Tongue (tissue), 2 donors: Measurements from ENCODE around the gene CCDC85B. TPM values are rescaled to one million over a fixed set of nuclear protein-coding genes. Genes with fewer than 3 reads are reported as not detected.
"Not testable (repeated sequence)": the region's sequence is repeated elsewhere in the genome, so short reads cannot be mapped to it uniquely, and the experiment has no call there.

ENCODE experiments used
- DNase-seq: peaks from one replicate; pipeline ENCODE4 v3.0.0-alpha.2; 2015
- total RNA-seq: library from RNA; depleted of rRNA; stranded (reverse); fragments of >200 nt; gene quantifications from one replicate; pipeline ENCODE4 v1.2.3, GENCODE V29; 2014

CCDC85B gene
- total RNA-seq = 26.2 TPM

DNA sequence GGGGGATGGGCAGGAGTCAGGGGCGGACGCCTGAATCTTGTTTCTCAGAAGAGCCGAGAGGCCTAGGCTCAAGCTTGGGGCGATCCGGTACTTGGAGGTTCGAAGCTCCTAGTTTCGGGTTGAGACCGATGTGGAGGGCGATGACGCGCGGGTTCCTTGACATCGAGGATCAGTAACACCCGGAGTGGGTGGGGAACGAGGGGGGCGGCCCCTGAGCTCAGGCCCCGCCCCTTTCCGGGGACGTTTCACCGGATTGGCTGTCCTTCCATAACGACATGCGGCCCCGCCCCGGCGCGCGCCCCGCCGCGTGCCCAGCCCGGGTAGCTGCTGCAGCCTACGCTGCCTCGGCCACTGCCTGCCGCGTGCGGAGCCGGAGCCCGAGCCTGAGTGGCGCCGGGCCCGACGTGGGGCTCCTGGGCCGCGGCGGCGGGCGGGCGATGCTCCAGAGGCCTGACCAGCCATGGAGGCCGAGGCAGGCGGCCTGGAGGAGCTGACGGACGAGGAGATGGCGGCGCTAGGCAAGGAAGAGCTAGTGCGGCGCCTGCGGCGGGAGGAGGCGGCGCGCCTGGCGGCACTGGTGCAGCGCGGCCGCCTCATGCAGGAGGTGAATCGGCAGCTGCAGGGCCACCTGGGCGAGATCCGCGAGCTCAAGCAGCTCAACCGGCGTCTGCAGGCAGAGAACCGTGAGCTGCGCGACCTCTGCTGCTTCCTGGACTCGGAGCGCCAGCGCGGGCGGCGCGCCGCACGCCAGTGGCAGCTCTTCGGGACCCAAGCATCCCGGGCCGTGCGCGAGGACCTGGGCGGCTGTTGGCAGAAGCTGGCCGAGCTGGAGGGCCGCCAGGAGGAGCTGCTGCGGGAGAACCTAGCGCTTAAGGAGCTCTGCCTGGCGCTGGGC is at the start of gene CCDC85B:
TSS of gene CCDC85B (plus strand) at position 350 of the 895 bp plus-strand sequence. CDS start at position 461, 111 bp downstream.
- DNase-seq = peak; percentile 98

- no peak for DNase-seq
Measured at GRCh38 chr11:65842144-65842543, 48.3 kb upstream of the CCDC85B start.

GRCh38 chr11:65843811-65844210 is 46.7 kb upstream of the CCDC85B start:
- no peak for DNase-seq

- no peak for DNase-seq
Measured at GRCh38 chr11:65844231-65844872, 46.1 kb upstream of the CCDC85B start.

- no peak for DNase-seq
Measured at GRCh38 chr11:65847746-65848145, 42.7 kb upstream of the CCDC85B start.

DNA sequence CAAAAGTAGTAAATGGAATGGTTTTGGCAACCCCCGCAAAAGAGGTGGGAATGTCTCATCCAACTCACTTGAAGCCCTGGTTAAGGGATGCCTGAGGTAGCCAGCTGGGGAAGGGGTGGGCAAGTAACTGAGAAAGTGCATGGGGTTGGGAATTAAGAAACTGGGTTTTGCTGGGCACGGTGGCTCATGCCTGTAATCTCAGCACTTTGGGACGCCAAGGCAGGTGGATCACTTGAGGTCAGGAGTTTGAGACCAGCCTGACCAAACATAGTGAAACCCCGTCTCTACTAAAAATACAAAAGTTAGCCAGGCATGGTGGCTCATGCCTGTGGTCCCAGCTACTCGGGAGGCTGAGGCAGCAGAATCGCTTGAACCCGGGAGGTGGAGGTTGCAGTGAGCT is 41.8 kb upstream of the CCDC85B start:
- not testable (repeated sequence) for DNase-seq

GRCh38 chr11:65849366-65849765 is 41.1 kb upstream of the CCDC85B start:
- no peak for DNase-seq

- DNase-seq = no peak
Measured at GRCh38 chr11:65849771-65850216, 40.7 kb upstream of the CCDC85B start.

DNA sequence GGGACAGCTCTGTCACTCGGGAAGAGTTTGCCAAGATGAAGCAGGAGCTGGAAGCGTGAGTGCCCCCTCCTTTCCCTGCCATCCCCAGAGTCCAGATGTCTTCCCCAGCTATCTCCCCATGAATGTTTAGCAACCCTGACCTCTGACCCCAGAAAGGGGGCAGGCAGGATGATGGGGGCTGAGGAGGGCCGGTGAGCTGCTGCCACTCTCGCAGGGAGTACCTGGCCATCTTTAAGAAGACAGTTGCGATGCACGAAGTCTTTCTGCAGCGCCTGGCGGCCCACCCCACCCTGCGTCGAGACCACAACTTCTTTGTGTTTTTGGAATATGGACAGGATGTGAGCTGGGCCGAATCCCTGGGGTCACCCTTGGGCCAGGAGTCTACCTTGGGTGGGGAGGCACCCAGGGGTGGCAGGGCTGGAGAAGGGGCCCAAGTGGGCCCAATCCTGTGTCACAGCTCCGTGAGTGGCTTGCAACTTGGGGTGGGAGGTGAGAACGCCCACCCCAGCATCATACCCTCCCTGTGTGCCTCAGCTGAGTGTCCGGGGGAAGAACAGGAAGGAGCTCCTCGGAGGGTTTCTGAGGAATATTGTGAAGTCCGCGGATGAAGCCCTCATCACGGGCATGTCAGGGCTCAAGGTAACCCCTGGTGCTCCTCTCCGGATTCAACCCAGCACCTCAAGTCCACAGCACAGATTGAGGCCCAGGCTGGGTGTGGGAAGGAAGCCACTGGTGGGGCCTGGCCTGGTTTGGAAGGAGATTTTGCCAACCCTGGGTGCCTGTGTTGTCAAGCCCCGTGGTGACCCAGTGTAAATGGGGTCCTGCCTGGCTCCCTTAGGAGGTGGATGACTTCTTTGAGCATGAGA is 40.0 kb upstream of the CCDC85B start:
- DNase-seq = no peak

GRCh38 chr11:65851083-65851579 is 39.3 kb upstream of the CCDC85B start:
- DNase-seq = peak; percentile 4

DNA sequence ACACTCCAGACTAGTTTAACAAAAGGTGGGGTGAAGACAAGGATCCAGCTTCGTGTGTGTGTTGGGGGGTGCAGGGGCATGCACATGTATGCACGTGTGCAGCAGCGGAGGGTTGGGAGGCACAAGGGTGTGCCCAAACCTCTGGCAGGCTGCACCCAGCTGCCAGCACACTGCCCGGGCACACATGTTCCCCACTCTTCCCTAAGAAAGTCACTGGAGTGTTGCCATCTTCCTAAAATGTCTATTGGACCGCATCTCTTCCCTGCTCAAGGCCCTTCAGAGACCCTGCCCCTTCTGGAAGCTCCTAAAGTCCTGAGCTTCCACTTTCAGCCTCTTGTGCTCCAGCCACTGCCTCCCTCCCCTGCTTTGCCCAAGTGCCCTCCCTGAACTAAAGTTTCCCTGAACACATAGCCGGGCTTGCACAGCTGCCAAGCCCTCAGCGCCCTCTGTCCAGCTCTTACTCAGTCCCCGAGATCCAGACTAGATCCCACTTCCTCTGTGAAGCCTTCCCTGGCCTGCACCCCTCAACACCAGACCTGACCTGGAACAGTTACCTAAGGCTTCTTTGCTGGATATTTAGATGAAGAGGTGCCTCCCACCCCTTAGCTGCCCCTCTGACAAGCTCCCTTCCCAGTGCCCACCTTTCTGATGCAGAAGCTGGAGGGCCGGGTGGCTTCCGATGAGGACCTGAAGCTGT is 38.5 kb upstream of the CCDC85B start:
- DNase-seq = peak; percentile 1

DNA sequence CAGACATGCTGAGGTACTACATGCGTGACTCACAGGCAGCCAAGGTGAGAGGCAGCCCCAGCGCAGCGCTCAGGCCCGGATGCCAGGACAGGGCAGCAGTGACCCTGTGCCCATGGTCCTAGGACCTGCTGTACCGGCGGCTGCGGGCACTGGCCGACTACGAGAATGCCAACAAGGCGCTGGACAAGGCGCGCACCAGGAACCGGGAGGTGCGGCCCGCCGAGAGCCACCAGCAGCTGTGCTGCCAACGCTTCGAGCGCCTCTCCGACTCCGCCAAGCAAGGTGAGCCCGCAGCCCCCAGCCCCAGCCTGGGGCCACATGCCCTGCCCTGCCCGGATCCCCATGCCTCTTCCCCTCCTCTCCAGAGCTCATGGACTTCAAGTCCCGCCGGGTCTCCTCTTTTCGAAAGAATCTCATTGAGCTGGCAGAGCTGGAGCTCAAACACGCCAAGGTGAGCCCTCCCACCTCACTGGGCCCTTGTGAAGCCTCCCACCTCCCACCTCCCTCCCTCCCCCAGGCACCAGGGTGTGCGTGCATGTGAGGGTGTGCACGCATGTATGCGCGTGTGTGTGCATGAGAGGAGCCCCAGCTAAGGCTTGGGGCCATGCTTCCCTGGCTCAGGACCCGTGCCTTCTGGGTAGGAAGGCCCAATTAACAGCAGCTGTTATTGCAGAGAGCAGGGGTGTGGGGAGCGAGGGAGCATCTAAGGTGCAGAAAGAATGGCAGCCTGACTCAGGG is 37.8 kb upstream of the CCDC85B start:
- peak; percentile 2 for DNase-seq

- DNase-seq = peak; percentile 0
Measured at GRCh38 chr11:65853246-65853979, 37.1 kb upstream of the CCDC85B start.

DNA sequence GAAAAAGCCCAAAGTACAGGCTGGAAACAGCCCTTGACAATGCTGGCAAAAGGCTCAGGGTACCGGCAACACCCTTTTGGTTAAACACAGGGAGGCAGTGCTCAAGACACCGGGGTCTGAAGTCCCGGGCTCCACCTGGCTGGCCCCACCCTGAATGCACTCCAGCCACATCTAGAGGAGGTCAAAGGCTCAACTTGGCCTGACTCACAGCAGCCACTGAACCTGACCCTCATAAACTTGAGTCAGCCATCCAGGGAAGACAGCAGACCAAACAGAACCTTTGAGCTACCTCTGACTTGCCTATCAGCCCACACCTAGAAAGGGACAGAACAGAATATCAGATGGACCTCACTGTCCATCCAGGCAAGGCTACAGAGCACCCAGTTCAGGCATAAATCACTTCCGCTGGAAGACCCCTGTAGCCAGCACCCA is 36.3 kb upstream of the CCDC85B start:
- DNase-seq = no peak

DNA sequence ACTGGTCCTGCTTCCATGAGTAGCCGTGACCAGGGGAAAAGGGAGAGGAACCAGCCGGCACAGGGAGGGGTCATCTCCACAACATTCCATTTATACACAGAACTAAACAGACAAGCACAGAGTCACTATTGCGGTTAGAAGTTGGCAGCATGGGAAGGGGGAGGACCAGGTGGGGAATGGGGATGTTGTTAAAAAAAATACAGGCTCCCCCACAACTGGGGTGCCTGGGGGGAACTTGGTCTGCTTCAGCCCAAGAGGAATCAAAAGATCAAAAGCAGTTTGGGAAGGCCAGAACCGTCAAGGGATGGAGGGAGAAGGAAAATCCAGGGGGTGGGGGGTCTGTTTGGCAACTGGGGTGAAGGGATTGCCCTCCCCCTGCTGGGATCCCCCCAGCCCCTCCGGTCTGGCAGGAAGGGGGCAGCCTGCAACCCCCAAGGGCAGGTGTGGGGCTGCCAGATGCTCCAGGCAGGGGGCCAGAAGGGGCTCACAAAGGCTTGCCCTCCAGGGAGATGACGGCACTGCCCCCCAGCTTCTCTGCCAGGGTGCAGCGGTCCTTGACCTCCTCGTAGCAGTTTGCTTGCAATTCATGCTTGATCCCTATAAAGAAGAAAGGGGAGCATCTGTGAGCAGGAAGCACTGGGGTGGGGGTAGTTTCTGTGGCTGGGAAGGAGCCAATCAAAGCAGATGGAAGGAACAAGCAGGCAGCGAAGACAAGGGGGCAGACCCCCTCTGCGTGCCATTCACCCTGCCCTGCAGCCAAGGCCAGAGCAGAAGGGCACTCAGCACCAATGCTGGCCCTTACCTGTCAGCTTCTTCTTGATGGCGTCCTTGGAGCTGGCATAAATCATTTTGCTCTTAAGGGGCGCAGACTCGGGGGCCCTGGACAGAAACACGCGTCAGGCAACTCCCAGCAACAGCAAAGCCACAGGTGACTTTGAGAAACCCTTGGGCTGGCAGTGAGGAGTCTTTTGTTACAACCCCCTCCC is 35.3 kb upstream of the CCDC85B start:
- DNase-seq = no peak

GRCh38 chr11:65855927-65856363 is 34.5 kb upstream of the CCDC85B start:
- DNase-seq = peak; percentile 0

GRCh38 chr11:65856689-65857499 is 33.6 kb upstream of the CCDC85B start:
- peak; percentile 81 for DNase-seq

DNA sequence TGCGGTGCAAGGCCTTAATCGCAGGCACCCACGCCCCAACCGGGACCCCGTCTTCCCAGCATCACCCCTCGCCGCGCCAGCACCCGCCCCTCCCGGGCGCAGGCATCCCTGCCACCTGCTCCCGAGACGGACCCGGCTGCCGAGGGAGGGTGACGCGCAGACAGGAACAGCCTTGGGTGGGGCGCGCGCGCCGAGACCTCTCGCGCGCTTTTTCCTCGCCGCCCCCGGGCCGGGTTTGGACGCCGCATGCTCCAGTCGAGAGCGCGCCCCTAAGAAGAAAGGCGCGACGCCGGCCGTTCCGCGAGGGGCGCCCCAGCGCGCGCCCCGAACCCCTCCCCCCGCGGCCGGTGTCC is 33.0 kb upstream of the CCDC85B start:
- no peak for DNase-seq
